ENCODE measurements around the gene ZFPL1. TPM values are rescaled to one million over a fixed set of nuclear protein-coding genes. Genes with fewer than 3 reads are reported as not detected.

The ZFPL1 gene
- total RNA-seq: 30.1 and 48.6 TPM in 2 replicates

DNA sequence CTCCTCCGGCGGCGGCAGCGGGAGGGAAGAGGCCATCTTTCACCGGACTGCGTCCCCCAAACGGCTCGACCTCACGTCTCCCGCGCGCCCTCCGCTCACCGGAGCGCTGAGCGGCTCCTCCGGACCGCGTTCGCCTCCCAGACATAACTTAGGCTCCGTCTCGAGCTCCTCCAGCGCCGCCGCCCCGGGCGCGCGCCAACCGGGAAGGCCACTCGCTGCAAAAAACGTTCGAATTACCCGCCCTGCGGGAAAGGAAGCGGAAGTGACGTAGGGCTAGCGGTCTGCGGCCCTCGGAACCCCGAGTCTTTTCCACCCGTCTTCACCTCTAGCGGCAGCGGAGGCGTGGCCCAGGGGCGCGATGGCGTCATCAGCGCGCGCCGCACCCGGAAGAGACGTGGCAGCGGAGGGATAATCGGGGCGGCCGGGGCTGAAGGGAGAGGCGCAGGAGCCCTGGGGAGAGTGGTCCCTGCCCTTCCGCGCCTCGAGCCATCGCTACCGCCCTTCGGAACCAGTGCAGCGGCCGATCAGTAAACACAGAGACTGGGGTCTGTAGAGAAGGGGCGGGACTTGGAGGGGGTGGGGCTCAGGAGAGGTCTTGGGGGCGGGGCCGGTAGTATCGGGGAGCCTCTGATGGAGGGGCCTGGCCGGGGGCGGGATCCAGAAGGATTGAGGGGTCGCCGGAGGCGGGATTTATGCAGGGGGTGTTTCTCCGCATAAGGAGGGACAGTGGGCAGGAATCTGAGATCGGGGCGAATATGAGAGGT, at the start of gene ZFPL1, which contains the start of gene CDCA5:
Gene ZFPL1 (plus strand): TSS at position 389 of the 764 bp plus-strand sequence. CDS start 477 bp downstream, outside the sequence.
Gene CDCA5 (minus strand): TSS at position 207 of the 764 bp plus-strand sequence. CDS start 62 bp downstream, at position 145.

DNA sequence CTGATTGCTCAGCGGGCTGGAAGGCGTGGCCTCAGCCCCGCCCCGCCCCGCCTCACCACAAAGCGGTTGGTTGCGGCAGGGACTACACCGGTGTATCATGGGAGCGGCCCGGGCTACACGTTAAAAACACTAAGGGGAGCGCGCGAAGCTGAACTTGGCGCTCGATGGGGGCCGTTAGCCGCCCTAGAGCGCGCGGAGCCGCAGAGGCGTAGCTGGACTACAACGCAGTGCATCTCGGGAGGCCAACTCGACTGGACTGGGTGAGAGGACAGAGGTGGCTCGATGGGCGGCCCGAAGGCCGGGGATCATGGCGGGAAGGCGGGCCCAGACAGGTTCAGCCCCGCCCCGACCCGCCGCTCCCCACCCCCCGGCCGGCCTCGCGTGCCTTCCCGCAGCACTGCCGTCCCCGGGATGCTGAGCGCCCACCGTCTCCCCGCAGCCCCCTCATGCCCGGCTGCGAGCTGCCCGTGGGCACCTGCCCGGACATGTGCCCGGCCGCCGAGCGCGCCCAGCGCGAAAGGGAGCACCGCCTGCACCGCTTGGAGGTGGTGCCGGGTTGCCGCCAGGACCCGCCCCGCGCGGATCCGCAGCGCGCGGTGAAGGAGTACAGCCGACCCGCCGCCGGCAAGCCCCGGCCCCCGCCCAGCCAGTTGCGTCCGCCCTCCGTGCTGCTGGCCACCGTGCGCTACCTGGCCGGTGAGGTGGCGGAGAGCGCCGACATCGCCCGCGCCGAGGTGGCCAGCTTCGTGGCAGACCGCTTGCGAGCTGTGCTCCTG, 43.0 kb upstream of the ZFPL1 start, which contains the start of gene SAC3D1:
Gene SAC3D1 (plus strand): TSS at position 364 of the 776 bp plus-strand sequence. CDS start 83 bp downstream, at position 447.

DNA sequence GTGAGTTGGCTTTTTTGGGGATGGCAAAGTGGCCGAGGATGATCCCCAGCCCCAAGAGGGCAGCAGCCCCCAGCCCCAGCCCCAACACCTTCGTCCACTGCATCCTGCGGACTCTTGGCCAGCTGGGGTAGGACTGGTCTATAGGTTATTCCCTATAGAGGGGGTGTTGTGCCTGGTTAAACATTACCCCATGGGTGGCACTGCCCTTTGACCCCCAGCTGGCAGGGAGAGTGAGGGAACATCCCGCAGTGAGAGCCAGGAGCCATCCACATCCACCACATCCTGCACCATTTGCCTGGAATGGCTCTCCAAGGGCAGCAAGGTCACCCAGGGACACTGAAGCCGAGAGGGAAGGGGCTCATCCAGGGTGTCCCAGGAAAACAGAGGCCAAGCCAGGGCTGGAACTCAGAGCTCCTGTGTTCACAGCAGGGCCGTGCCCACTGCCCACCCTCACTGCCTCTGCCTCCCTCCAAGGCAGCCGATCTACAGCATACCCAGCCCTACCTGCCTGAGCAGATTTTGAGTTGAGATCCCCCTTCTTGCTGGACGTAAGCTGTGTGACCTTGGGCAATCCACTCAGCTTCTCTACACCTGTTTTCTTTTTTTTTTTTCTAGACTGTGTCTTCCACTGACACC, 25.5 kb upstream of the ZFPL1 start, which contains the start of gene NAALADL1:
Gene NAALADL1 (minus strand): TSS at position 135 of the 636 bp plus-strand sequence. CDS start 32 bp downstream, at position 103.

DNA sequence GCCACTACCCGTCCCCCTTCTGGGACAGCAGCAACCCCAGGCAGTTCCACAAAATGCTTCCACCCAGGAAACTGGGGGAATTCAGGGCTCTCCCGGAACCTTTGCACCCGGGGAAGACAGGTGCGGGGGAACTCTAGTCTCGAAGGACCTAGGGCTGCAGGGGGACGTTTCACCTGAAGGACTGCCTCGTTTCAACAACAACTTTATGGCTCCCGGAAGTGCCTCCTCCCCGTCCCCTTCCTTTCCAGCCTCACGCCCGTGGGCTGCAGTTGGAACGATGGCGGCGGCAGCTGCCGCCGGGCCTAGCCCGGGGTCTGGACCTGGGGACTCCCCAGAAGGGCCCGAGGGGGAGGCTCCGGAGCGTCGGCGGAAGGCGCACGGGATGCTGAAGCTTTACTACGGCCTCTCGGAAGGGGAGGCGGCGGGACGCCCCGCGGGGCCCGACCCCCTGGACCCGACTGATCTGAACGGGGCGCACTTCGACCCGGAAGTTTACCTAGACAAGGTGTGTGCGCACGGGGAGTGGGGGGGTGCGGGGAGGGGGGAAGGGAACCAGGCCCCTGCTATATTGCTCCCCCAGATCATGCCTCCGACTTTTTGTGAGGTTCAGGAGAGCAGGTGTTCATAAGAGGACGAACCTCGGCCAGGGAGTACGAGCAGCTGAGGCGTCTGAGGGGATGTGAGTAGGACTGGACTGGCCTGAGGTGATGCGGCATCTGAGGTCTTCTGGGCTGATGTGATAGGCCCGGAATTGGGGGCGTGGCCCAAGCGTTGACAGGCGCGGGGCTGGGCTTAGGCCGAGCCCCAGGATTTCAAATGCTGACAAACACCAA, 12.2 kb downstream of the ZFPL1 start, which contains the start of gene VPS51:
Gene VPS51 (plus strand): TSS at position 241 of the 833 bp plus-strand sequence. CDS start 37 bp downstream, at position 278.

DNA sequence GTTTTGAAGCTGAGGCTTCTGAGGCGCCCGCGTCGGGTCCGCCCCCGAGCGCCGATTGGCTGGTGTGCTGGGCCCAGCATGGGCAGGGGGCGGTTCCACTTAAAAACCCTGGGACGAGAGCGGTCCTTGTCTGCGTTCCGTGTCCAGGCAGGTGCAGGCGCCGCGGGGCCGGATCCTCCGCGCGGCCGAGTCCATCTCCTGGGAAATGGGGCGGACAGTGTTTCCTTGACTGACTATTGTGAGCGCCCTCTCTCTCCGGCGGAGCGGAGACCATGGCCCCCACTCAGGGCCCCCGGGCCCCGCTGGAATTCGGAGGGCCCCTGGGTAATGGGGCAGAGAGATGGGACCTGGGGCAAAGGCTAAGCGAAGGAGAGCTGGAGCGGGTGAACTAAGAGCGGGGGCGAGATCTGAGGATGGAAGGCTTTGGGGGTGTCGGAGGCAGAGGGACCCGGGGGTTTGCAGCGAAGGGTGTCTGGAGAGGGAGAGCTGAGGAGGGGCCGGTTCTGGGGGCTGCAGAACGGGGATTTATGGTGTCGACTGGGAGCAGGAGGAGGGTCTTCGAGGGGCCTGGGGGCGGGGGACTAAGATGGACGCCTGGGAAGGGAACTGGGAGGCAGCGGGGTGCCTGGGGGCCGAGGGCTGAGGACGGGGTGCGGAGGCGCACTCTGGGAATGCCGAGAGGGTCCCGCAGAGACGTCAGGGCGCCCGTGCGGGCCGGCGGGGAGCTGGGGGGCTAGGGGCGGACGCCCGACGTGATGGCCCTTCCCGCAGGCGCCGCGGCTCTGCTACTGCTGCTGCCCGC, 27.9 kb downstream of the ZFPL1 start, which contains the start of gene TM7SF2:
Gene TM7SF2 (plus strand): TSS at position 129 of the 802 bp plus-strand sequence. CDS start 144 bp downstream, at position 273.

DNA sequence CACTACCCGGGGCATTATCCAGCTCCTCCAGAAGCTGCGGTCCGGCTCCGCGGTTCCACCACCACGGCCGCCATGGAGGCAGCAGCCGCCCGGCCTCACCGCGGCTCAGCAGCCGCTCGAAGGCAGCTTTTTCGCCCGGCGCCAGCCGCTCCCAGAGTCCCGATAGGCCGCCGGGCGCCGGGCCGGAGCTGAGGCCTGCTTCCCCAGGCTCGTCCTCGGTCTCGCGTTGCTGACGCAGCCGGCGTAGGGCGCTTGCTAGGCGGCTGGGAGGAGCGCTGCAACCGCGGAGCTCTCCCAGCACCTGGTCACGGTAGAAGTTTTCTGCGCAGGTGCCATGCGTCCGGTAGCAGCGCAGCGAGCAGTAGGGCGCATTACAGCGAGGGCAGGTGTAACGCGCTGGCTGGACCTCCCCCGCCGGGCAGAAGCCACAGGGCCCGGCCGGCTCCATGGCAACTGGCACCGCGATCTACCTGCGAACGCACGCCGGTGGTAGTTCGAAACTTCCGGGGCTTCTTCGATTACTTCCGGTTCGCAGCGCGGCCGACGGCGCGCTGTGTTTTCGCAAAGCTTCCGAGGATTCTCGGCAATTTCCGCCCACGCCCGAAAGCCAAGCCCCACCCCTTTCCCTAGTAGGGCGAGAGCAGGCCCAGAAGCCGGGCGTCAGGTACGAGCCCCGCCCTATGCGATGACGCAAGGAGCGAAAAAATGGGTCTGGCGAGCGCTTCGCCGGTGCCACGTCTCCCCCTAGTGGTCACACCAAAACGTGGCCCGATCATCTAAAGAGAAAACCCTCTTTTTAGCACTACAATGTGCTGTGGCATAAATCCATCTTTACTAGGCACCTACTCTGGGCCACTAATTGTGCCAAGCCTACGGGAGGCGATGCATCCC, 33.4 kb downstream of the ZFPL1 start, which contains the start of gene ZNHIT2:
Gene ZNHIT2 (minus strand): TSS at position 496 of the 891 bp plus-strand sequence. CDS start 48 bp downstream, at position 448.

DNA sequence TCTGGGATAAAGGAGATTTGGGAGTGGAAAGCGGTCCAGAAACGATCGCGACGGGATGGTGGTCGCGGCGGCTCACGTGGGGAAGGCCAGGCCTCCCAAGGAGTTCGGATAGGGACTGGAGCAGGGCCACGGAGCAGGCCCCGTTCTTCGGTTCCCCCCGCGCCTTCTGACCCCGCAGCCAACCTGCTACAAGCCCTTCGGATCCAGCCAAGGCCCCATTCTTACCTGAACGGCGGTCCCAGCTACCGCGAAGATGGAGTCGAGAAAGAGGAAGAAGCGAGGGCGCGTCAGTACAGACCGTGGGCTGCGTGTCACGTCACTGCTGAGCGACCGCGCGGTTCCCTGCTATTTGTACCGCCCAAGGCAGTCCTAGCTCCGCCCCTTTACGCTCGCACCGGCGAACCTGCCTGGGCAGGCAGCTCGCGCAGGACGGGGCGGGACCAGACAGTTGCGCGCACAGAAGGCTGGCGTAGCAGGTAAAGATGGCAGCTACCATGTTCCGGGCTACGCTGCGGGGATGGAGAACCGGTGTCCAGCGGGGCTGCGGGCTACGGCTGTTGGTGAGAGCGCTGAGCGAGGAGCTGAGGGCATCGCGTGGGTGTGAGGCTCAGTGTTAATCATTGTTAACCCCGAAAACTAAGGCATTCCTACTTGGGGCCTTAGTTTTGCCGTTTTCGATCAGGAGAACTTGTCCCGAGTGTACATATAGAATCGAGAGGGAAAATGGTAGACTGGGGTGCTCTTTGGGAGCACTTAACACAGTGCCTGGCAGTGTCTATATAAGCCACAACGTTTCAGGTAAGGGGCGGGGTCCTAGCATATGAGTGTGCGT, 38.1 kb downstream of the ZFPL1 start, which contains the start of the genes FAU and MRPL49:
Gene FAU (minus strand): TSS at position 270 of the 832 bp plus-strand sequence. CDS start 321 bp downstream, outside the sequence.
Gene MRPL49 (plus strand): TSS at position 457 of the 832 bp plus-strand sequence. CDS start 26 bp downstream, at position 483.

DNA sequence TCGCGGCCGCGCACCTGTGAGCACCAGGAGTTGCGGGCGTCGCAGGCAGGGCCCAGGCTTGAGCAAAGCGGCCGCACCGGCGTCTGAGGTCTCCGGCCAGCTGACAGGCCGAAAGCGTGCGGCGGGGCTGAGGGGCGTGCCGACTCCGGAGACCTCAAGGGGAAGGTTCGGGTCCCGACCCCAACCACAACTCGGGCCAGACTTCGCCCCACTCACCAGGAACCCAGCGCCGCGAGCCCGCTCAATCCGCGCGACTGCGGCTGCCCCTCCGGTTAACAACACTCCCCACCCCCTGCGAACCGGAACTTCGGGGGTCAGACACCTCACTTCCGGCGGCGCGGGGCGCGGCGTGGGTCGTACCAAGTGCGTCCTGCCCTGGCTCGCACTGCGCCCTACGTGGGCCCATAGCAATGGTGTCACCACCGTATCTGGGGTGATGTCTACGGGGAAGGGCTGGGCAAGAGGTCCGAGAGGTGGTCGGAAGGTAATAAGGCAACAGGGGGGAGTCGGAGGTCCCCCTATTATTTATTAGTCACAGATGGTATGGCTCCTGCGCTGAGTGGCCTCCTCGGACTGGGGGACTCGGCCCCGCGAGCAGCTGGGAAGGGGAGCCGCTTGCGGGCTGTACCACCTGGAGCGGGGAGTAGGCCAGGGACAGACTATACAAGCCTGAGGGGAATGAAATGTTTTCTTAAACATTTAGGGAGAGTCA, 50.4 kb downstream of the ZFPL1 start, which contains the start of gene SYVN1:
Gene SYVN1 (minus strand): TSS at position 280 of the 712 bp plus-strand sequence. CDS start 918 bp downstream, outside the sequence.

Other genes starting within 250 kb of the ZFPL1 start
- 15.9 and 17.4 TPM in 2 replicates for gene CDC42BPG, start 239.6 kb upstream of the ZFPL1 start, total RNA-seq
- gene EHD1, start 205.6 kb upstream of the ZFPL1 start, total RNA-seq: 43.7 and 57.8 TPM in 2 replicates
- gene ATG2A, start 167.0 kb upstream of the ZFPL1 start, total RNA-seq: 18.2 and 19.0 TPM in 2 replicates
- gene PPP2R5B, start 159.5 kb upstream of the ZFPL1 start, total RNA-seq: 14.8 and 16.2 TPM in 2 replicates
- not detected in 2 replicates for gene GPHA2, start 148.3 kb upstream of the ZFPL1 start, total RNA-seq
- gene MAJIN, start 112.1 kb upstream of the ZFPL1 start, total RNA-seq: not detected in 2 replicates
- 0.09 TPM in 1 of 2 replicates, not detected in the other for gene BATF2, start 87.3 kb upstream of the ZFPL1 start, total RNA-seq
- 118 and 132 TPM in 2 replicates for gene ARL2, start 70.1 kb upstream of the ZFPL1 start, total RNA-seq
- 10.2 and 14.2 TPM in 2 replicates for gene SNX15, start 56.8 kb upstream of the ZFPL1 start, total RNA-seq
- 32.7 and 34.4 TPM in 2 replicates for gene SAC3D1, start 43.0 kb upstream of the ZFPL1 start, total RNA-seq
- gene NAALADL1, start 25.7 kb upstream of the ZFPL1 start, total RNA-seq: 2.0 and 7.1 TPM in 2 replicates
- gene CDCA5, start 182 bp upstream of the ZFPL1 start, total RNA-seq: 13.9 and 14.8 TPM in 2 replicates
- 195 and 359 TPM in 2 replicates for gene VPS51, start 12.0 kb downstream of the ZFPL1 start, total RNA-seq
- gene TM7SF2, start 27.6 kb downstream of the ZFPL1 start, total RNA-seq: 80.3 and 96.7 TPM in 2 replicates
- gene ZNHIT2, start 33.5 kb downstream of the ZFPL1 start, total RNA-seq: 28.4 and 54.3 TPM in 2 replicates
- gene FAU, start 37.9 kb downstream of the ZFPL1 start, total RNA-seq: 609 and 906 TPM in 2 replicates
- gene MRPL49, start 38.1 kb downstream of the ZFPL1 start, total RNA-seq: 54.8 and 80.0 TPM in 2 replicates
- 12.7 and 18.1 TPM in 2 replicates for gene SYVN1, start 50.3 kb downstream of the ZFPL1 start, total RNA-seq
- gene SPDYC, start 86.0 kb downstream of the ZFPL1 start, total RNA-seq: not detected in 2 replicates
- gene CAPN1, start 97.7 kb downstream of the ZFPL1 start, total RNA-seq: 594 and 598 TPM in 2 replicates
- gene POLA2, start 177.7 kb downstream of the ZFPL1 start, total RNA-seq: 15.4 and 51.9 TPM in 2 replicates
- 6.1 and 9.5 TPM in 2 replicates for gene CDC42EP2, start 230.6 kb downstream of the ZFPL1 start, total RNA-seq
- gene DPF2, start 249.6 kb downstream of the ZFPL1 start, total RNA-seq: 27.9 and 29.6 TPM in 2 replicates

Data from airway epithelial cell (primary cell).